ENCODE results near the gene FAM114A1. TPM values are rescaled to one million over a fixed set of nuclear protein-coding genes. Genes with fewer than 3 reads are reported as not detected.
A peak's percentile ranks its signal among the peaks of the same experiment; 100 is the strongest.

Gene FAM114A1
- total RNA-seq, 1 donor from 2014 or later = 57.4 TPM

- Histone ChIP-seq H3K27me3 (ENCODE audit: control insufficient read depth in 3 of 3, insufficient read depth in 3 of 3, low read length in 3 of 3) (no peaks in the 10 kb centered on the region), H3K9ac (ENCODE audit: low read depth in 1 of 3, low read length in 3 of 3) (peak overlapping the region in 1 of 3 donors; percentile 8), H3K36me3 (ENCODE audit: control insufficient read depth in 3 of 3, insufficient read depth in 3 of 3, low read length in 3 of 3) (peaks cover 0 to 8% (median 5%) of the 10 kb centered on the region in 3 donors), H3K9me3 (ENCODE audit: control insufficient read depth in 3 of 3, low read length in 3 of 3) (no peaks in the 10 kb centered on the region), H3K27ac (ENCODE audit: low read depth, low read length) (no peak overlapping the region), H3K4me1 (ENCODE audit: control insufficient read depth in 3 of 3, insufficient read depth in 3 of 3, low read length in 3 of 3) (peaks cover 14 to 27% (median 23%) of the 10 kb centered on the region in 3 donors), H3K4me3 (ENCODE audit: low read length in 3 of 3) (no peak overlapping the region)
These were observed 2.6 kb downstream of the FAM114A1 start for GRCh38 chr4:38870098-38870808.

DNA sequence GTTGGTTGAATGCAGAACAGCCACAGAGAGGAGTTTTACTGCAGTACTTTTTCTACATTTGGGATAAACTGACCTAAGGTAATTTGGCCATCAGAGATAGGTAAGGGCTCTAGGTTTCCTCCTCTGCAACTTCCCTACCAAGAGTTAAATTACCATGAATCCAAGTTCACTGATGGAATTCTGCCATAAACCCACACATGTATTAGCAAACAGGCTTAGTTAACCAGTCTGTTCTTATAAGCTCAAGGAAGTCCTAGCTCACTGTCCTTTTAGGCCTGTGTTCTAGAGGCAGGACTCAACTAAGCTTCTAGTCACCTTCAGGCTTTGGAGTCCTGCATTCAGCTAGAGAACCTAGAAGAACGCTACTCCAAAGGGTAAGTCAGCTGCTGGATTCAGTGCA, 4.0 kb downstream of the FAM114A1 start:
- Histone ChIP-seq H3K9me3 (ENCODE audit: control insufficient read depth in 3 of 3, low read length in 3 of 3) (no peaks in the 10 kb centered on the region), H3K9ac (ENCODE audit: low read depth in 1 of 3, low read length in 3 of 3) (no peak overlapping the region), H3K27ac (ENCODE audit: low read depth, low read length) (no peak overlapping the region), H3K27me3 (ENCODE audit: control insufficient read depth in 3 of 3, insufficient read depth in 3 of 3, low read length in 3 of 3) (no peaks in the 10 kb centered on the region), H3K36me3 (ENCODE audit: control insufficient read depth in 3 of 3, insufficient read depth in 3 of 3, low read length in 3 of 3) (peaks cover 0 to 8% (median 5%) of the 10 kb centered on the region in 3 donors), H3K4me1 (ENCODE audit: control insufficient read depth in 3 of 3, insufficient read depth in 3 of 3, low read length in 3 of 3) (peaks cover 14 to 27% (median 23%) of the 10 kb centered on the region in 3 donors), H3K4me3 (ENCODE audit: low read length in 3 of 3) (no peak overlapping the region)

GRCh38 chr4:38872620-38873019, 5.0 kb downstream of the FAM114A1 start:
- H3K9me3 ChIP-seq (ENCODE audit: control insufficient read depth in 3 of 3, low read length in 3 of 3) = no peaks in the 10 kb centered on the region
- peaks cover 2 to 11% (median 5%) of the 10 kb centered on the region in 3 donors for H3K36me3 ChIP-seq (ENCODE audit: control insufficient read depth in 3 of 3, insufficient read depth in 3 of 3, low read length in 3 of 3)
- no peak overlapping the region for H3K4me3 ChIP-seq (ENCODE audit: low read length in 3 of 3)
- H3K4me1 ChIP-seq (ENCODE audit: control insufficient read depth in 3 of 3, insufficient read depth in 3 of 3, low read length in 3 of 3) = peaks cover 14 to 22% (median 20%) of the 10 kb centered on the region in 3 donors
- no peak overlapping the region for H3K27ac ChIP-seq (ENCODE audit: low read depth, low read length)
- no peak overlapping the region for H3K9ac ChIP-seq (ENCODE audit: low read depth in 1 of 3, low read length in 3 of 3)
- no peaks in the 10 kb centered on the region for H3K27me3 ChIP-seq (ENCODE audit: control insufficient read depth in 3 of 3, insufficient read depth in 3 of 3, low read length in 3 of 3)

- Histone ChIP-seq H3K36me3 (ENCODE audit: control insufficient read depth in 3 of 3, insufficient read depth in 3 of 3, low read length in 3 of 3) (peaks cover 2 to 17% (median 10%) of the 10 kb centered on the region in 3 donors), H3K4me1 (ENCODE audit: control insufficient read depth in 3 of 3, insufficient read depth in 3 of 3, low read length in 3 of 3) (peaks cover 10 to 19% (median 16%) of the 10 kb centered on the region in 3 donors), H3K27ac (ENCODE audit: low read depth, low read length) (no peak overlapping the region), H3K9ac (ENCODE audit: low read depth in 1 of 3, low read length in 3 of 3) (no peak overlapping the region), H3K9me3 (ENCODE audit: control insufficient read depth in 3 of 3, low read length in 3 of 3) (no peaks in the 10 kb centered on the region), H3K4me3 (ENCODE audit: low read length in 3 of 3) (no peak overlapping the region), H3K27me3 (ENCODE audit: control insufficient read depth in 3 of 3, insufficient read depth in 3 of 3, low read length in 3 of 3) (no peaks in the 10 kb centered on the region)
These were observed 5.8 kb downstream of the FAM114A1 start for GRCh38 chr4:38873290-38873944.

DNA sequence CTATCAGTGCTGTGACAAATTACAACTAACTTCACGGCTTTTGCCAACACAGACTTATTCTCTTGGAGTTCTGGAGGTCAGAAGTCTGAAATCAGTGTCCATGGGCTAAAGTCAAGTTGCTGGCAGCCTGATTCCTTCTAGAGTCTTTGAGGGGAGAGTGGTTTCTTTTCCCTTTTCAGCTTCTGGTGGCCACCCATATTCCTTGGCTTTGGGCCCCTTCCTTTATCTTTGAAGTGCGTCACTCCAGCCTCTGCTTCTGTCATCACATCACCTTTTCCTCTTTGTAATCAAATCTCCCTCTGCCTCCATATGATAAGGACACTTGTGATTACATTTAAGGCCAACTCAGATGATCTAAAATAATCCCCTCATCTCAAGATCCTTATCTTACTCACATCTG, 9.0 kb downstream of the FAM114A1 start:
- Histone ChIP-seq H3K27me3 (ENCODE audit: control insufficient read depth in 3 of 3, insufficient read depth in 3 of 3, low read length in 3 of 3) (no peaks in the 10 kb centered on the region), H3K9ac (ENCODE audit: low read depth in 1 of 3, low read length in 3 of 3) (no peak overlapping the region), H3K9me3 (ENCODE audit: control insufficient read depth in 3 of 3, low read length in 3 of 3) (no peaks in the 10 kb centered on the region), H3K4me1 (ENCODE audit: control insufficient read depth in 3 of 3, insufficient read depth in 3 of 3, low read length in 3 of 3) (peaks cover 0 to 3% (median 0%) of the 10 kb centered on the region in 3 donors), H3K4me3 (ENCODE audit: low read length in 3 of 3) (no peak overlapping the region), H3K27ac (ENCODE audit: low read depth, low read length) (no peak overlapping the region), H3K36me3 (ENCODE audit: control insufficient read depth in 3 of 3, insufficient read depth in 3 of 3, low read length in 3 of 3) (peaks cover 7 to 25% (median 9%) of the 10 kb centered on the region in 3 donors)

DNA sequence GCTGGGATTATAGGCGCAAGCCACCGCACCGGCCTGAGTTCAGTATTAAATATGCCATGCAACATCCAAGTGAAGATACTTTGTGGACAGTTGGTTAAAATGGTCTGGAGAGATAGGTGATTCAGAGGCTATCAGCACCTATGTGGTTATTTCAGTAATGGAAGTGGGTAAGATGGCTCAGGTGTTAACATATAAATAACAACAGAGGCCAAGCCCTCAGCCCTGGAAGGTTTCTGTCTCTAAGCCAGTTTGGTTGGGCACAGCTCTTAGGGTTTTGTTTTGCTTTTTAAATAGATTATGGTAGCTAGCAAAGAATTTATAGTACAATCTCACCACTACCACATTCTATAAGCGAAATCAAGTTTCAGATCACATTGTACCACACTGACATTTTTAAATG, 16.6 kb downstream of the FAM114A1 start:
- Histone ChIP-seq H3K4me3 (ENCODE audit: low read length in 3 of 3) (no peak overlapping the region), H3K27me3 (ENCODE audit: control insufficient read depth in 3 of 3, insufficient read depth in 3 of 3, low read length in 3 of 3) (no peaks in the 10 kb centered on the region), H3K9me3 (ENCODE audit: control insufficient read depth in 3 of 3, low read length in 3 of 3) (no peaks in the 10 kb centered on the region), H3K27ac (ENCODE audit: low read depth, low read length) (no peak overlapping the region), H3K4me1 (ENCODE audit: control insufficient read depth in 3 of 3, insufficient read depth in 3 of 3, low read length in 3 of 3) (no peaks in the 10 kb centered on the region), H3K9ac (ENCODE audit: low read depth in 1 of 3, low read length in 3 of 3) (no peak overlapping the region), H3K36me3 (ENCODE audit: control insufficient read depth in 3 of 3, insufficient read depth in 3 of 3, low read length in 3 of 3) (peaks cover 0 to 6% (median 3%) of the 10 kb centered on the region in 3 donors)

GRCh38 chr4:38889143-38889542, 21.5 kb downstream of the FAM114A1 start:
- Histone ChIP-seq H3K9me3 (ENCODE audit: control insufficient read depth in 3 of 3, low read length in 3 of 3) (no peaks in the 10 kb centered on the region), H3K4me1 (ENCODE audit: control insufficient read depth in 3 of 3, insufficient read depth in 3 of 3, low read length in 3 of 3) (no peaks in the 10 kb centered on the region), H3K27me3 (ENCODE audit: control insufficient read depth in 3 of 3, insufficient read depth in 3 of 3, low read length in 3 of 3) (no peaks in the 10 kb centered on the region), H3K9ac (ENCODE audit: low read depth in 1 of 3, low read length in 3 of 3) (no peak overlapping the region), H3K36me3 (ENCODE audit: control insufficient read depth in 3 of 3, insufficient read depth in 3 of 3, low read length in 3 of 3) (peaks cover 6 to 14% (median 7%) of the 10 kb centered on the region in 3 donors), H3K4me3 (ENCODE audit: low read length in 3 of 3) (no peak overlapping the region), H3K27ac (ENCODE audit: low read depth, low read length) (peak overlapping the region; percentile 16)

DNA sequence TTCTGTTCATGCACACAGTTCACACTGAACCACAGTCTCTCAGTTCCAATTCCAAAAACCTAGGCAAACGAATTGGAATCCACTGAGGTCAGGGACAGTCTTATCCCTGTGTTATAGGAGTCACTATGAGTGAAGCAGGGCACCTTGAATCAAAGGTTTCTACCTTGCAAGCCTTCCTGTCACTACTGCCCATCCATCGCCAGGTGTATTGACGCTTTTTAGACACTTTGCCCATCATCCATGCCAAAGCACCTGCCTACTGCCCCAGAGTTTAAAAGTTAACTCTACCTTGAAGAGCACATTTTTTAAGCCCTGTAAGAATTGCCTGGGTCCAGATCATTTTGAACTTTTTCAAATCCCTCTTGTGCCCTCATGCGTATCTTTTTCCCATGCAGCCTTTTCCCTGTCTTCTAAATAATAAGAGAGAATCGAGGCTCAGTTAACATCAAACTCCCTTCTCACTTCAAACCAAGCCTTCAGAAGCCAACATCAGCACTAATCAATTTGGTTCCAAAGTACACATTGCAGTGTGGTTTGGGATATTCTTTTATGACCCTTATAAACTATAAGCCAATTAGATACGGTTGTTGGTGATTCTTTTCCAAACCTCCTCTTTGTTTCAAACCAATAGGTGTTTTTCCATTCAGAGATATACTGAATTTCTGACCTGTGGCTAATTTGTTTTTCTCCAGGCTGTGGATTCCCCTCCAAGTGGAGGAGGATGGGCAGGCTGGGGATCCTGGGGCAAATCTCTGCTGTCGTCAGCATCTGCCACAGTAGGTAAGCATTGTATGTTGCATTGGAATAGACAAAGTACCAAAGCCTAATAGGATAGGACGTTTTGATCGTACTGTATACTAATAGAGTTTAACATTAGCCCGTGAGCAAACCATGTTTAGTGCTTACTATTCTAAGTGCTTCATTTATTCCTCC, 23.7 kb downstream of the FAM114A1 start:
- H3K9me3 ChIP-seq (ENCODE audit: control insufficient read depth in 3 of 3, low read length in 3 of 3) = no peaks in the 10 kb centered on the region
- no peaks in the 10 kb centered on the region for H3K27me3 ChIP-seq (ENCODE audit: control insufficient read depth in 3 of 3, insufficient read depth in 3 of 3, low read length in 3 of 3)
- no peak overlapping the region for H3K27ac ChIP-seq (ENCODE audit: low read depth, low read length)
- peaks cover 7 to 18% (median 18%) of the 10 kb centered on the region in 3 donors for H3K36me3 ChIP-seq (ENCODE audit: control insufficient read depth in 3 of 3, insufficient read depth in 3 of 3, low read length in 3 of 3)
- no peak overlapping the region for H3K9ac ChIP-seq (ENCODE audit: low read depth in 1 of 3, low read length in 3 of 3)
- no peaks in the 10 kb centered on the region for H3K4me1 ChIP-seq (ENCODE audit: control insufficient read depth in 3 of 3, insufficient read depth in 3 of 3, low read length in 3 of 3)
- no peak overlapping the region for H3K4me3 ChIP-seq (ENCODE audit: low read length in 3 of 3)

- Histone ChIP-seq H3K36me3 (ENCODE audit: control insufficient read depth in 3 of 3, insufficient read depth in 3 of 3, low read length in 3 of 3) (peaks cover 10 to 27% (median 22%) of the 10 kb centered on the region in 3 donors), H3K27ac (ENCODE audit: low read depth, low read length) (no peak overlapping the region), H3K9me3 (ENCODE audit: control insufficient read depth in 3 of 3, low read length in 3 of 3) (no peaks in the 10 kb centered on the region), H3K4me1 (ENCODE audit: control insufficient read depth in 3 of 3, insufficient read depth in 3 of 3, low read length in 3 of 3) (no peaks in the 10 kb centered on the region), H3K9ac (ENCODE audit: low read depth in 1 of 3, low read length in 3 of 3) (no peak overlapping the region), H3K27me3 (ENCODE audit: control insufficient read depth in 3 of 3, insufficient read depth in 3 of 3, low read length in 3 of 3) (no peaks in the 10 kb centered on the region), H3K4me3 (ENCODE audit: low read length in 3 of 3) (no peak overlapping the region)
These were observed 26.8 kb downstream of the FAM114A1 start for GRCh38 chr4:38894322-38894982.
